Activated naive CD4-positive, alpha-beta T cell treated with anti-CD3 and anti-CD28 coated beads, Interleukin-2, amount 50 U/mL, for 72 hours (primary cell): ENCODE measurements around the gene HPCA. TPM values are rescaled to one million over a fixed set of nuclear protein-coding genes. Genes with fewer than 3 reads are reported as not detected.

Source experiments
- ATAC-seq, 2 donors: fragments of 150-1000 bp; cut with Tn5 transposase; 2 replicates each; pipeline ENCODE4 v1.10.0; 2021; ENCODE audit warnings: mild to moderate bottlenecking in 2 of 2, moderate library complexity in 2 of 2
- DNase-seq, 2 donors: peaks; one replicate each; pipeline ENCODE4 v3.0.0; 2021 to 2022; ENCODE audit warnings: low spot score in 2 of 2
- H3K27ac Mint-ChIP-seq, 2 donors: one replicate each; pipeline ENCODE4 v1.8.0; 2022; ENCODE audit warnings: mild to moderate bottlenecking in 2 of 2, mixed read lengths in 2 of 2
- H3K36me3 Mint-ChIP-seq, 2 donors: one replicate each; pipeline ENCODE4 v1.8.0; 2022; ENCODE audit warnings: mixed read lengths in 2 of 2
- H3K9me3 Mint-ChIP-seq, 2 donors: one replicate each; pipeline ENCODE4 v1.8.0; 2022; ENCODE audit warnings: mixed read lengths in 2 of 2
- total RNA-seq, 2 donors: library from RNA; stranded (reverse); gene quantifications; one replicate each; pipeline ENCODE4 v1.2.3, GENCODE V29; 2022

HPCA gene
- total RNA-seq, 2 donors from 2014 or later: 0.35 to 0.87 TPM

DNA sequence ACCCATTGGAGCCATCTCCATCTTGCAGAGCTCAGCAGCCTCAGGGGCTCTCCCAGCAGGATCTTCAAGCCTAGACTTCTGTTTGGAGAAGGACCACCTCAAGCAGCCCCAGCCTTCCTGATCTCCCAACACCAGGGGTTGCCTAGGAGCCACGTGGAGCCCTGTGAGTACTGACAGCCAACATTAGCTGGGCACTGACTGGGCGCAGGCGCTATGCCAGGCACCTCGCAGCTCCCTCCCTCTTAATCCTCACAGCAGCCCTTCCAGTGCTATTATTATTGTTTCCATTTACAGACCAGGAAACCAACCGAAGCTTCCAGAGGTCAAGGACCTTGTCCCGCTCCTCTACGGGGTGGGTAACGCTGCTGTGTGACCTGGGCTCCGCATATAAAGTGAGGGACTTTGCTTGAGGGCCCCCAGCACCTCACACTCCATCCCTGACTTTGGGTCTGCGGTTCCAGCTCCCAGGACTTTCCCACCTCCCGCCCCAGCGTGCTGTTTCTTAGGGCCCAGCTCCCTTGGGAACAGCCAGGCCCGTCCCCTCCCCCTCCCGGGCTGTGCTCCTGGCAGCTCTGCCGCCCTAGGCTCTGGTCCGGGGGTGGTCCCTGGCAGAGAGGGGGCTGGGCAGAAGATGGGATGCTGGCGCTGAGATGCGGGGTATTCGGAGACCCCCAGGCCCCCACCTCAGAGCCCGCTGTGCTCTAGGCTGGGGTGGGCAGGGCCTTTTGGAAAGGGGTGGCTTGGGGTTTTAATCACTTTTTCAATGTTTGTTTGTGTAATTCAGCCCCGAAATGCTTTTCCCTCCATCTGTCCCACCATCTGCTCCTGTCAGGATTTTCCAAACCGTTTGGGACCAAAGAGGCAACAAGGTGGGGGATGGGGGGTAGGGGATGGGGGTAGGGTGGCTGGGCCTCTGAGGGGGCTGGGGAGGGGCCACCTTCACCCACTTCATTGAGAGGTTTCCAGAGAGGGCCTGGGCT, 4.1 kb upstream of the HPCA start:
- Mint-ChIP-seq H3K27ac (no peak overlapping the region), H3K9me3 (no peaks in the 10 kb centered on the region), H3K36me3 (no peaks in the 10 kb centered on the region)
- ATAC-seq (no peak), DNase-seq (no peak)

GRCh38 chr1:32883338-32884031, 2.8 kb upstream of the HPCA start:
- no peaks in the 10 kb centered on the region for H3K9me3 Mint-ChIP-seq
- DNase-seq (no peak), ATAC-seq (no peak)
- H3K36me3 Mint-ChIP-seq: no peaks in the 10 kb centered on the region
- no peak overlapping the region for H3K27ac Mint-ChIP-seq

DNA sequence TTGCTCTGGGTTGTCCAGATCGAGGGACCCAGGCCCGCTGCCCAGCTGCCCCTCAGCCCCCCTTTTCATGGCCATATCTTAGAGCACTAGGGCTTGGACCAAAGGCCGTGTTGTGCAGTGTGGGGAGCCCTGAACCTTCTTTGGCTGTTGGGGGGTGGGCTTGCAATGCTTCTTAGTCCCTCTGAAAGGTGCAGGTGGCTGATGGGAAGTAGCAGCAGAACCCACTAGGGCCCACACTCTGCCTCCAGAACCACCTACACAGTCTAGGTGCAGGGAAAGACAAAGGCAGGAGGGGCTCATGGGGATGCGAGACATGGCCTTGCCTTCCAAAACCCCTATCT, 2.3 kb upstream of the HPCA start:
- no peak for DNase-seq
- Mint-ChIP-seq H3K9me3 (no peaks in the 10 kb centered on the region), H3K27ac (no peak overlapping the region), H3K36me3 (no peaks in the 10 kb centered on the region)
- no peak for ATAC-seq

GRCh38 chr1:32884726-32885125, 1.6 kb upstream of the HPCA start:
- Mint-ChIP-seq H3K9me3 (no peaks in the 10 kb centered on the region), H3K27ac (no peak overlapping the region), H3K36me3 (no peaks in the 10 kb centered on the region)
- no peak for ATAC-seq
- DNase-seq: no peak

GRCh38 chr1:32885676-32886003, 651 bp upstream of the HPCA start:
- DNase-seq: no peak
- no peaks in the 10 kb centered on the region for H3K9me3 Mint-ChIP-seq
- ATAC-seq: no peak
- no peak overlapping the region for H3K27ac Mint-ChIP-seq
- H3K36me3 Mint-ChIP-seq: no peaks in the 10 kb centered on the region

- no peak overlapping the region for H3K27ac Mint-ChIP-seq
- DNase-seq (no peak), ATAC-seq (no peak)
- no peaks in the 10 kb centered on the region for H3K9me3 Mint-ChIP-seq
- H3K36me3 Mint-ChIP-seq: peaks cover 0 to under 1% of the 10 kb centered on the region in 2 donors
These were observed 630 bp downstream of the HPCA start for GRCh38 chr1:32886828-32887414.

DNA sequence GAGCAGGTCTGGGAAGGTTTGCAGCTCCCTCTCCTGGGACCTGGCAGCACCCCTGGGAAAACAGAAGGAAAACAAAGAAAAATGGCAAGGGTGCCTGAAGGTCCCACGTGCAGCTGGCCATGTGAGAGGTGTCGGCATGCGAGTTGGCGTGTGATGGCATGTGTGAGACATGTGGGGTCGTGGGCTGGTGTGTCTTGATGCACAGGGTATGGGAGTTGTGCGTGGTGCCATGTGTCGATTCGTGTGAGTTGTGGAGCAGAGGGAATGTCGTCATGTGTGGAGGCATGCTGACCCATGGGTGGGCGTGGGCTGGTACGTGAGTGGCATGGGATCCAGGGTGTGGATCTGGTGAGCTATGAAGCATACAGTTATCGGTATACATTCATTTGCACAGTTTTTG, 1.3 kb downstream of the HPCA start:
- DNase-seq (no peak), ATAC-seq (no peak)
- peaks cover 0 to 5% of the 10 kb centered on the region in 2 donors for H3K36me3 Mint-ChIP-seq
- H3K27ac Mint-ChIP-seq: no peak overlapping the region
- H3K9me3 Mint-ChIP-seq: no peaks in the 10 kb centered on the region

- Mint-ChIP-seq H3K9me3 (no peaks in the 10 kb centered on the region), H3K36me3 (peaks cover 0 to 5% of the 10 kb centered on the region in 2 donors), H3K27ac (no peak overlapping the region)
- DNase-seq (no peak), ATAC-seq (no peak)
These were observed 1.8 kb downstream of the HPCA start for GRCh38 chr1:32888134-32888533.

DNA sequence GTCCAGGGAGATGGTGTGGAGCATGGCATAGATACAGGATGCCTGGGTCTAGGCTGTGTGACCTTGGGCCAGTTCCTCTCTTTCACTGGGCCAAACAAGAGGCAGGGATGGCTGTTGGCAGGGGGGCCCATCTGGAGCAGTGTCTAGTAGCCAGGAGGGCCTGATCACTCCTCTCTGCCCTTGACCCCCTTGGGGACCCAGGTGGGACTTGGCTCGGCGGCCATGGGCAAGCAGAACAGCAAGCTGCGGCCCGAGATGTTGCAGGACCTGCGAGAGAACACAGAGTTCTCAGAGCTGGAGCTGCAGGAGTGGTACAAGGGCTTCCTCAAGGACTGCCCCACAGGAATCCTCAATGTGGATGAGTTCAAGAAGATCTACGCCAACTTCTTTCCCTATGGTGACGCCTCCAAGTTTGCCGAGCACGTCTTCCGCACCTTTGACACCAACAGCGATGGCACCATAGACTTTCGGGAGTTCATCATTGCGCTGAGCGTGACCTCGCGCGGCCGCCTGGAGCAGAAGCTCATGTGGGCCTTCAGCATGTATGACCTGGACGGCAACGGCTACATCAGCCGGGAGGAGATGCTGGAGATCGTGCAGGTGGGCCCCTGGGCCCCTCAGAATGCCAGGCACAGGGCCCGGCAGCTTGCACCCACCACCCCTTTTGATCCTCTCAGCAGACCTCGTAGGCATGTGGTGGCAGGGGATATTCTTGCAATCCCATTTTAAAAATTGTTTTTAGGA, 2.6 kb downstream of the HPCA start:
- Mint-ChIP-seq H3K9me3 (no peaks in the 10 kb centered on the region), H3K27ac (no peak overlapping the region)

GRCh38 chr1:32889731-32890278, 3.5 kb downstream of the HPCA start:
- Mint-ChIP-seq H3K27ac (no peak overlapping the region), H3K9me3 (no peaks in the 10 kb centered on the region), H3K36me3 (peaks cover 0 to 5% of the 10 kb centered on the region in 2 donors)
- ATAC-seq: no peak
- DNase-seq: no peak

More for the DNA sequence above, 2.6 kb downstream of the HPCA start:
- no peak for DNase-seq
- ATAC-seq: no peak
- H3K36me3 Mint-ChIP-seq: peaks cover 0 to 5% of the 10 kb centered on the region in 2 donors

DNA sequence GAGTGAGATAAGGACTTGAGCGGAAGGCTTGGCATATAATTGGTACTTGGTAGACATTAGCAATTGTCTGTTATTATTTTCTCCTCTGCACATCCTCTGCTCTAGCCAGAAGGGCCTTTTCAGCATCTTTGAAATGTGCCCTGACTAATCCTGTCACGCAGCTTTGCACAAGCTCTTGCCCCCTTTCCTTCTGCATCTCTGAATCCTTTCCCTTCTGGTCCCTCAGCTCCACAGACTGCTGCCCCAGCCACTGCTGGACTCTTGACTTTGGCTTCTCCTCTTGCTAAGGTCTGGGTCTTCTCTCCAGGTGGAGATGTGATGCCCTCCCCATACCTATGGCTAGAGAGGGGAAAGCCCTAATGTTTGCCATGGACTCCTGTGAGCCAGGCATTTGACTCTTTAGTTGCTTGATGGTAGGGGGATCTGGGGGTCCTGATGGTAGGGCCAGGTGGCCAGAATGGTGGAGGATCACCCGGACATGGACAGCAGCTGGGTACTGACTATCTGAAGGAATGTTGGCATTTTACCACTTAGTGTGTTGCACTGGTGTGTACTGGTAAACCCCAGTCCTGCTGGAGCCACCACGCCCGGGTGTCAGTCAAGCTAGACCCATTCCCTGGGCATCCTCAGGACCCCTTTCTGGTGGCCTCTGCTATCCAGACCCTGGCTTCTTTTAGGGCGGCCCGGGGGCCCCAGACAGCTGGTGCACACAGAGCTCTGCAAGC, 4.4 kb downstream of the HPCA start:
- Mint-ChIP-seq H3K9me3 (no peaks in the 10 kb centered on the region), H3K36me3 (peaks cover 0 to 5% of the 10 kb centered on the region in 2 donors), H3K27ac (no peak overlapping the region)
- no peak for DNase-seq
- no peak for ATAC-seq

- DNase-seq (no peak), ATAC-seq (no peak)
- Mint-ChIP-seq H3K27ac (no peak overlapping the region), H3K36me3 (peaks cover 0 to 5% of the 10 kb centered on the region in 2 donors), H3K9me3 (no peaks in the 10 kb centered on the region)
These were observed 4.9 kb downstream of the HPCA start for GRCh38 chr1:32891241-32891570.

GRCh38 chr1:32891630-32892029, 5.3 kb downstream of the HPCA start:
- Mint-ChIP-seq H3K36me3 (peaks cover 0 to 5% of the 10 kb centered on the region in 2 donors), H3K27ac (no peak overlapping the region), H3K9me3 (no peaks in the 10 kb centered on the region)
- ATAC-seq (no peak), DNase-seq (no peak)

- DNase-seq (peak in 1 of 2 donors; percentile 75), ATAC-seq (peak; percentile 59 to 86)
- Mint-ChIP-seq H3K9me3 (no peaks in the 10 kb centered on the region), H3K27ac (no peak overlapping the region), H3K36me3 (peaks cover 0 to 5% of the 10 kb centered on the region in 2 donors)
These were observed 6.3 kb downstream of the HPCA start for GRCh38 chr1:32892368-32893197.

- no peak for DNase-seq
- Mint-ChIP-seq H3K9me3 (no peaks in the 10 kb centered on the region), H3K27ac (no peak overlapping the region), H3K36me3 (peaks cover 0 to 5% of the 10 kb centered on the region in 2 donors)
- ATAC-seq: peak; percentile 8 to 25
These were observed 7.1 kb downstream of the HPCA start for GRCh38 chr1:32893198-32894018.
